A549 treated with dexamethasone at 1 μM for 4 hours (cell line): ENCODE measurements around the gene XG. TPM values are rescaled to one million over a fixed set of nuclear protein-coding genes. Genes with fewer than 3 reads are reported as not detected.

ENCODE experiments used
- total RNA-seq: library from RNA; stranded (reverse); fragments of 200-300 nt; extraction: Qiagen RNA extraction; gene quantifications from 5 replicates; pipeline ENCODE4 v1.2.3, GENCODE V29; 2022

The XG gene
- not detected in 5 replicates for total RNA-seq

GRCh38 chrX:2751874-2752300 is at the start of gene XG:
XG (plus strand) TSS chrX:2752040; CDS start chrX:2752275, 235 bp downstream.

GRCh38 chrX:2828344-2828958 is 76.6 kb downstream of the XG start, which contains the start of gene GYG2:
GYG2 (plus strand) TSS chrX:2828930; CDS start chrX:2830189, 1,259 bp downstream.

Other genes starting within 250 kb of the XG start
- gene CD99, start 60.7 kb upstream of the XG start, total RNA-seq, result 323 to 362 TPM (median 351 TPM) in 5 replicates
- gene GYG2, start 76.9 kb downstream of the XG start, total RNA-seq, result 3.9 to 6.0 TPM (median 4.9 TPM) in 5 replicates
- 12.5 to 16.3 TPM (median 14.3 TPM) in 5 replicates for gene ARSD, start 177.3 kb downstream of the XG start, total RNA-seq